Natural killer cell (primary cell): Measurements from ENCODE around the gene SYNDIG1. TPM values are rescaled to one million over a fixed set of nuclear protein-coding genes. Genes with fewer than 3 reads are reported as not detected.

Source experiments
- ATAC-seq, 3 donors: fragments of 150-1000 bp in 2 of 3; fragments of 200-7000 bp in 1 of 3; cut with Tn5 transposase; 1 replicate in 1 of 3; 2 replicates in 2 of 3; pipeline ENCODE4 v1.10.0; 2021; ENCODE audit warnings: mild to moderate bottlenecking in 2 of 3, moderate library complexity in 2 of 3
- DNase-seq, 2 donors: peaks; one replicate each; pipeline versions ENCODE4 v3.0.0 to v3.0.0-alpha.2; 2013 to 2021; ENCODE audit warnings: mixed read lengths in 1 of 2
- H3K27ac ChIP-seq: one replicate; pipeline ENCODE4 v1.5.1; 2013; ENCODE audit warnings: mild to moderate bottlenecking, low read length
- H3K27me3 ChIP-seq: one replicate; pipeline ENCODE4 v1.6.1; 2013; ENCODE audit warnings: low read length; ENCODE audit not compliant: control insufficient read depth, insufficient read depth
- H3K36me3 ChIP-seq: one replicate; pipeline ENCODE4 v1.6.1; 2013; ENCODE audit warnings: low read length; ENCODE audit not compliant: control insufficient read depth, insufficient read depth
- H3K4me1 ChIP-seq: one replicate; pipeline ENCODE4 v1.6.1; 2013; ENCODE audit warnings: low read length; ENCODE audit not compliant: control insufficient read depth, insufficient read depth
- H3K4me3 ChIP-seq: one replicate; pipeline ENCODE4 v1.5.1; 2013; ENCODE audit warnings: low read length
- H3K9me3 ChIP-seq: one replicate; pipeline ENCODE4 v1.6.1; 2013; ENCODE audit warnings: low read length; ENCODE audit not compliant: control insufficient read depth, insufficient read depth
- H3K27ac Mint-ChIP-seq, 2 donors: one replicate each; pipeline ENCODE4 v1.8.0; 2022; ENCODE audit warnings: mild to moderate bottlenecking in 2 of 2, mixed read lengths in 2 of 2, moderate library complexity in 1 of 2
- H3K27me3 Mint-ChIP-seq, 2 donors: one replicate each; pipeline ENCODE4 v1.8.0; 2022; ENCODE audit warnings: low read depth in 2 of 2, mixed read lengths in 2 of 2
- H3K36me3 Mint-ChIP-seq: one replicate; pipeline ENCODE4 v1.8.0; 2022; ENCODE audit warnings: mixed read lengths
- H3K4me1 Mint-ChIP-seq, 2 donors: one replicate each; pipeline ENCODE4 v1.8.0; 2022; ENCODE audit warnings: mixed read lengths in 2 of 2
- H3K4me3 Mint-ChIP-seq: one replicate; pipeline ENCODE4 v1.8.0; 2022; ENCODE audit warnings: mild to moderate bottlenecking, moderate library complexity, mixed read lengths
- H3K9me3 Mint-ChIP-seq, 2 donors: one replicate each; pipeline ENCODE4 v1.8.0; 2022; ENCODE audit warnings: mixed read lengths in 2 of 2
- CTCF ChIP-seq: fragments of 200-600 bp; IDR thresholded peaks from one replicate; pipeline ENCODE4 v1.8.0; 2022; ENCODE audit warnings: antibody characterized with exemption
- WGBS: methylation state at CpG from one replicate; pipeline ENCODE4 v1.1.7; 2013; ENCODE audit warnings: missing lambda C conversion rate; ENCODE audit not compliant: insufficient coverage; 5-methylcytosine and 5-hydroxymethylcytosine counted together
- intact Hi-C: fragments of 100-400 bp; cut with micrococcal nuclease; formaldehyde crosslinking; loops from one replicate; pipeline ENCODE4 v1.14.2; 2022
- total RNA-seq, 4 donors: library from RNA; stranded (reverse); fragments of 120-200 nt in 1 of 4; gene quantifications; one replicate each; pipeline versions ENCODE4 v1.2.3 to v1.2.4, GENCODE V29; 2013 to 2022

SYNDIG1 gene
- total RNA-seq, 3 donors from 2014 or later (not counting 1 experiment from before 2014, with no cell fraction given), result not detected

GRCh38 chr20:24584078-24584477 lies 114.6 kb downstream of the SYNDIG1 start:
- Histone ChIP-seq H3K27me3 (no peaks in the 10 kb centered on the region), H3K36me3 (no peaks in the 10 kb centered on the region), H3K4me1 (no peaks in the 10 kb centered on the region), H3K9me3 (no peaks in the 10 kb centered on the region), H3K27ac (no peak overlapping the region), H3K4me3 (no peak overlapping the region)
- Mint-ChIP-seq H3K9me3 (no peaks in the 10 kb centered on the region), H3K27me3 (no peaks in the 10 kb centered on the region), H3K4me3 (no peak overlapping the region), H3K36me3 (no peaks in the 10 kb centered on the region), H3K27ac (no peak overlapping the region), H3K4me1 (no peaks in the 10 kb centered on the region)
- no peak for ATAC-seq
- DNase-seq, result no peak
- 89% methylated on average over 9 of the region's 9 CpGs for WGBS
- no peak for TF ChIP-seq CTCF
- intact Hi-C loops, result no loop called here

- H3K36me3 ChIP-seq, result no peaks in the 10 kb centered on the region
- no peaks in the 10 kb centered on the region for H3K9me3 ChIP-seq
- no peak overlapping the region for H3K4me3 ChIP-seq
- H3K27ac ChIP-seq, result no peak overlapping the region
- no peak for TF ChIP-seq CTCF
- no peaks in the 10 kb centered on the region for H3K27me3 Mint-ChIP-seq
- ATAC-seq (no peak), DNase-seq (no peak)
- no peaks in the 10 kb centered on the region for H3K36me3 Mint-ChIP-seq
- H3K4me1 ChIP-seq, result no peaks in the 10 kb centered on the region
- WGBS, result 86% methylated on average over 26 of the region's 26 CpGs
- H3K27me3 ChIP-seq, result no peaks in the 10 kb centered on the region
- H3K4me1 Mint-ChIP-seq, result no peaks in the 10 kb centered on the region
- no peaks in the 10 kb centered on the region for H3K9me3 Mint-ChIP-seq
- no peak overlapping the region for H3K27ac Mint-ChIP-seq
- intact Hi-C loops, result no loop called here
- no peak overlapping the region for H3K4me3 Mint-ChIP-seq
Measured at GRCh38 chr20:24584538-24585356, 115.3 kb downstream of the SYNDIG1 start.

GRCh38 chr20:24585796-24586522 lies 116.5 kb downstream of the SYNDIG1 start:
- Histone ChIP-seq H3K36me3 (no peaks in the 10 kb centered on the region), H3K4me3 (no peak overlapping the region), H3K27me3 (no peaks in the 10 kb centered on the region), H3K27ac (no peak overlapping the region), H3K4me1 (no peaks in the 10 kb centered on the region), H3K9me3 (no peaks in the 10 kb centered on the region)
- intact Hi-C loops, result no loop called here
- no peak overlapping the region for H3K27ac Mint-ChIP-seq
- no peaks in the 10 kb centered on the region for H3K27me3 Mint-ChIP-seq
- 87% methylated on average over 10 of the region's 10 CpGs for WGBS
- DNase-seq (no peak), ATAC-seq (no peak)
- no peaks in the 10 kb centered on the region for H3K9me3 Mint-ChIP-seq
- TF ChIP-seq CTCF, result no peak
- no peaks in the 10 kb centered on the region for H3K36me3 Mint-ChIP-seq
- H3K4me3 Mint-ChIP-seq, result no peak overlapping the region
- no peaks in the 10 kb centered on the region for H3K4me1 Mint-ChIP-seq
